Mucosa of gallbladder (tissue), 1 donor: ENCODE data around the gene MYO18B. TPM values are rescaled to one million over a fixed set of nuclear protein-coding genes. Genes with fewer than 3 reads are reported as not detected.

ENCODE experiments used
- DNase-seq: peaks from one replicate; pipeline ENCODE4 v3.0.0-alpha.2; 2020; ENCODE audit warnings: low spot score
- total RNA-seq: library from RNA; stranded (reverse); gene quantifications from one replicate; pipeline ENCODE4 v1.2.1, GENCODE V29; 2021
- donor health status: DM: no; HTN: no; CAD: no.

The MYO18B gene
- total RNA-seq, 1 donor from 2014 or later = 0.06 TPM

DNA sequence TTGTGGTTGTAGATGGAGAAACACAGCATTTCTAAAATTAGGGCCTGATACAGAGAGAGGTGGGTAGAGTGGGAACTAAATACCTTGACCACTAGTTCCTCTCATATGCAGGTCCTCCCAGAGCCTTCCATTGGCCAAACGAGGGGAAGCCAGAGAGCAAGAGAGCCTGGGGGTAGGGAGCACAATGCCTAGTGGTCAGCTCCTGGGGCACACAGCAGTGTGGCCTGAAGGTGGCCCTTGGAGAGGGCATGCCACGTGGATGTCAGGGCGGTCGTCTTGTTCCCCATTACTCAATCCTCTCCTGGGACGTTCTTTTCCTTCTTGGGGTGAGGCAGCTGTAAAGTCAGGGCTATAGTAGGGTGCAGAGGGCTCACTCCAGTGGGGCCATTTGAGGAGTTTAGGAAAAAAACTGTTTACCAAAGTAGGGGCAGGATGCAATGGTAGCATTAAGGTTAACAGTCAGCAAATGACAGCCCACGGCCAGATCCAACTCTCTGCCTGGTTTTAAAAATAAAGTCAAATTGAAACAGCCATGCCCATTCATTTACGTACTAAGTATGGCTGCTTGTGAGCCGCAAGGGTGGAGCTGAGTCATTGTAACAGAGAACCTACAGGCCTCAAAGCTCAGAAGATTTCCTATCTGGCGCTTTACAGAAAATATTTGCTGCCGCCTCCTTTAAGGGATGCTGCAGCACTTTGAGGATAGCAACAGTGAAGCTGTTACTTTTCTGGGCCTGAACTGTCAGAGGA is 7.6 kb downstream of the MYO18B start:
- DNase-seq = no peak

- no peak for DNase-seq
Measured at GRCh38 chr22:25750569-25751173, 8.7 kb downstream of the MYO18B start.

DNA sequence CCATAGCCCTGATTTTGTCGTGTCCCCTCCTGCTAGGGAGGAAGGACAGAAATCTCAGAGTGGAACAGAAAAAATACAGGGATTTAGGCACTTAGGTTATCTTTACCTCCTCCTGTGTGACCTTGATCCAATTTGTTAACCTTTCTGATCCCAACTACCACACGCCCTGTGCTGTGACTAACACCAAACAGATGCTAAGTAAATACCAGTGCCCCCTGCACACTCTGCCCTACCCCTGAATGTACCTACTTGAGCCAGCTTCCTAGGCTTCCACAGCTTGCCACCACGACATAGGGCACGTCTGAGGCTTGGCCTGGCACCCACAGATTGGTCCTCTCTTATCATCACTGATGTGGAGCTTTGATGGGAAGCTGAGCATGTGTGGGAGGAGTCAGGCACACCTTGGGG is 9.2 kb downstream of the MYO18B start:
- DNase-seq = no peak

DNA sequence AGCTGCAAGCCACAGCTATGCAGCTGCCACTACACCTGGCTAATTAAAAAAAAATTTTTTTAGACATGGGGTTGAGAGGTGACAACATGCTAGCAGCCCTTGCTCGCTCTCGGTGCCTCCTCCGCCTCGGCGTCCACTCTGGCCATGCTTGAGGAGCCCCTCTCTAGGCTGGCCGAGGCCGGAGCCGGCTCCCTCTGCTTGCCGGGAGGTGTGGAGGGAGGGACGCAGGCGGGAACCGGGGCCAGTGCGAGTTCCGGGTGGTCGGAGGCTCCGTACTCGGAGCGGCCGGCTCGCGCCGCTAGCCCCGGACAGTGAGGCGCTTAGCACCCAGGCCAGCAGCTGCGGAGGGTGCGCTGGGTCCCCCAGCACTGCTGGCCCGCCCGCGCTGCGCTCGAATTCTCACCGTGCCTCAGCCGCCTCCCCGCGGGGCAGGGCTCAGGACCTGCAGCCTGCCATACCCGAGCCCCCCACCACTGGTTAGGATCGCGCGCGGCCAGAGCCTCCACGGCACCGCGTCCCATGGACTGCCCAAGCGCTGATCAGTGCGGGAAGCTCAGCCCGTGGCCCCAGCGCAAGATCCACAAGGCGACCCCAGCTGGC is 10.7 kb downstream of the MYO18B start:
- DNase-seq = no peak

- DNase-seq = no peak
Measured at GRCh38 chr22:25753252-25753651, 11.3 kb downstream of the MYO18B start.

DNA sequence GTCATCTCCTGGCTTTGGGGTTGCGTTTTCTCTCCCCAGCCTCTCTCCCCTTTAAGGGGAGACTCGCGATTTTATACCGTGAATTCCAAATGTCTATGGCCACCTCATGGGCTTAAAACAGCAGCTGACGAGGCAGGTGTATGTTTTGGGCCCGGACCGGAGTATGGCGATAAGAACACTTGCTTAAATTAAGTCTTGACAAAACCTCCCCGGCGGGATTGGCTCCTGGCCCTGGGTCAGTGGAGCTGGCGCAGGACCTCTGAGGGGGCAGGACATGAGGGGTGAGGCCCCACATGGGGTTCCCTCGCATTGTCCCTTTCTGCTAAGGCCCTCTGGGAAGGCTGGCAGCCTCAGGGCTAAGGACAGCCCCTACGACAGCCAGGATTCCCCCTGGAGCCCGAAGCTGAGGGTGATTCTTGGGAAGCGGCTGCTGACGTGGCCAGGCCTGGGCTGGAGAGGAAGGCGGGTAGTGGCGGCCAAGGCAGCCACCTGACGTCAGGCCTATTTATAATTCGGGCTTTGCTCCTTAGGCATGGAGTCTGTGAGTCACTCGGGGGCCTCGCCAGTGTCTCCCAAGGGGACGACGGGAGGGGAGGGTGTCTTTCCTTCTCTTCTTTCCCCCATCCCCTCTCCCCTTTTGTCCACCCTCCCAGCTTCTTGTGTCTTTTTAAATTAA is 12.7 kb downstream of the MYO18B start:
- DNase-seq = peak; percentile 42

DNA sequence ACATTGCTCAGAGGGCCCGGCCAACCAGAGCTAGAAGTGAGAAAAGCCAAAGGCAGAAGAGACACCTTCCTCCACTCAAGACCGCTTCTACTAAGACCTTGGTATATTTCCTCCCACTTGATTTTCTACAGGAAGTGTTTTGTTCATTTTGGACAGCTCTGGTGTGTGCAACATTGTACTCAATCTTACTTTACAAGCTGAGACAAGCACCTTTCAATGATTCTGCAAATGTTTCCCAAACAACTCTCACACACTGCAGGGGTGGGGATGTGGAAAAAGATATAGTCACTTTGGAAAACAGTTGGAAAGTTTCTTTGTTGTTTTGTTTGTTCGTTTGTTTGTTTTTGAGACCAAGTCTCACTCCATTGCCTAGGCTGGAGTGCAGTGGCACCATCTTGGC is 15.7 kb downstream of the MYO18B start:
- no peak for DNase-seq

- no peak for DNase-seq
Measured at GRCh38 chr22:25758316-25758715, 16.3 kb downstream of the MYO18B start.

DNA sequence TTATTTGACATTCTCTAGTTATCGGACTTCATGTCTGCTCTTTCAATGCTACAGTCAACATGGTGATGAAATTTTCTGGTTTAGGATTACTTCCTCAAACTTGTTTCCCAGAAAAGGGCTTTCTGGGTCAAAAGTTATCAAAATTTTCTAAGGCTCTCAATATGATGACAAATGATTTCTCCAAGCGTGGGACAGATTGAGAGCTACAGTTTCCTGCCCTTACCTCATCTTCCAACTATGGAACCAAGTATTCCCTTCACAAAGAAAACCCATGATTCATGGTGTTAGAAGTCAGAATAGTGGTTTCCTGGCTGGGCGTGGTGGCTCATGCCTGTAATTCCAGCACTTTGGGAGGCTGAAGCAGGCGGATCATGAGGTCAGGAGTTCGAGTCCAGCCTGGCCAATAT is 17.8 kb downstream of the MYO18B start:
- no peak for DNase-seq

- DNase-seq = no peak
Measured at GRCh38 chr22:25760294-25760693, 18.3 kb downstream of the MYO18B start.

GRCh38 chr22:25760848-25761595 is 19.0 kb downstream of the MYO18B start:
- no peak for DNase-seq

- DNase-seq = no peak
Measured at GRCh38 chr22:25762147-25762546, 20.2 kb downstream of the MYO18B start.

GRCh38 chr22:25763239-25763777 is 21.3 kb downstream of the MYO18B start:
- DNase-seq = no peak

- no peak for DNase-seq
Measured at GRCh38 chr22:25764270-25765015, 22.5 kb downstream of the MYO18B start.

DNA sequence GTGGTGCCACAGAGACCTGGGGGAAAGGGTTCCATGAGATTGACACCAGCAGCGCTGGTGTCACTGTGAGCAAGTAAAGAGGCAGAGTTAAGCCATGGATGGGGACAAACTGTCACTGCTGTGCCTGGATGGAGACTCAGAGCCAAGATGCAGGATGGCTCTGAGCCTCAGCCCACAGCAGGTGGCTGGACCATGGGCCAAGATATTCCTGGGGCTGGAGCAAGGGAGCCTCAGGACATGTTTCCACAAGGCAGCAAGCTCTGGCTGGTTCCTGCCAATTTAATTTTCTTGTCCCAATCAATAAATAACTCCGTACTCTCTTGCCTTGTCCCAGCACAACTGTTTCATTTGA is 23.0 kb downstream of the MYO18B start:
- no peak for DNase-seq

DNA sequence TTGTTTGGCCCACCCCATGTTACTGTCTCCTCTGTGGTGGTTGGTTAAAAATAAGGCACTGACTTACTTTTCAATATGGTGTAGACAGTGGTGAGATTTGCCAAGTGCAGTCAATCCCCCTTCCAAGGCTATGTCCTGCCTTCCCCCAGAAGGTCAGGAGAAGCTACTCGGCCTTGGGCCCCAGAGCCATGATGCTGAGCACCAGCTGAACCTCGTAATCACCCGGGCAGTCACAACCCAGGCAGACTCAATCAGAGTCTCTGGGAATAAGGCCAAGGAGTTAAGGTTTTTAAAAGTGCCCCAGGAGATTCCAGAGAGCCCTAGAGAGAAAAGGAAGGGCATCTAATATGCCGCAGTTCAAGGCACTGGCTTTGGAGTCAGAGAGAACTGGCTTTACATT is 23.8 kb downstream of the MYO18B start:
- DNase-seq = no peak

GRCh38 chr22:25766418-25766817 is 24.4 kb downstream of the MYO18B start:
- no peak for DNase-seq

DNA sequence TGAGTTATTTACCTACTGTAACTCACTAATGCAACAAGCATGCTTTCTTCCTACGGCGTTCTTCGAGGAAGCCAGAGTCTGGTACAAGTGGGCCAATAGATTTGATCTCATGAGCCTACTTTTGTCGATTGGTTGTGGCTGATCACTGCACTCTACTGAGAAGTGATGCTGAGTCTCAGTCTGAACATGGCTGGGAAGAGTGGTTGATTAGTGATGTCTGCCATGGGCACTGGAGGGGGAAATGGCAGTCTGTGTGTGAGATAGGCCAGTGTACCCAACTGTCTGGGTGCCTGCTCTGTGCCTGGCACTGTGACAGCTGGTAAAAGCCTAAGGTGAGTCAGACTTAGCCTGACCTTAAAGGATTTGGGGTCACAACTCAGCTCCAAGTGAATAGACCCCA is 28.3 kb downstream of the MYO18B start:
- no peak for DNase-seq

DNA sequence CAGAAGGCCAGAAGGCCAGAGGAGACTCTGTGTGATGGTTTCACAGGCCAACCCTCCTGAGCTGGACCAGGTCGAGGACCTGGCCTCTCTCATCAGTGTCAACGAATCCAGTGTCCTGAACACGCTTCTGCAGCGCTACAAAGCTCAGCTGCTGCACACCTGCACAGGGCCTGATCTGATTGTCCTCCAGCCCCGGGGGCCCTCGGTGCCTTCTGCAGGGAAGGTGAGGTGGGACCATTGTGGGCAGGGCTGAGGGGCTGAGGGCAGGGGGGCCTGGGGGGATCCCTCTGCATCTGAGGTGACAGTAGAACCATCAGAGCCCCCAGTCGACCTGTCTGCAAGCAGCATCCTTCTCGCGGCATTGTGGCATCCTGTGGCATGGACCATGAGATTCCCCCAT is 30.3 kb downstream of the MYO18B start:
- no peak for DNase-seq

GRCh38 chr22:25774575-25775026 is 32.6 kb downstream of the MYO18B start:
- DNase-seq = no peak

DNA sequence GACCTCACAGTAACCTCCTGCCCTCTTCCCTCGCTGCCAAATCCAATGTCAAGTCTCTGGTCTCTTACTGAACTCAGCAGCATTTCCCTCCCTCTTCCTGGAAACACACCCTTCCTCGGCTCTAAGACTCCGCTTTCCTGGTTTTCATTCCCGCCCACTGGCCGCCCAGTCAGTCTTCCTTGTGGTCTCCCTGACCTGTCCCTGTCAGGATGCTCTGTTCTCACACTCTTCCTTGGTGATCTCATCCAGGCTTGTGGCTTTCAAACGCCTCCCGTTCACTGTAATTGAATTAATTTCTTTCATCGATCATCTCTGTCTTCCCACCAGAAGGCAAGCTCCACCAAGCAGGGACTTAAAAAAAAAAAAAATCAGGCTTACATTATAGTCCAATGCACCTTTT is 33.5 kb downstream of the MYO18B start:
- DNase-seq = no peak
